ENCODE results near the gene CBX7. TPM values are rescaled to one million over a fixed set of nuclear protein-coding genes. Genes with fewer than 3 reads are reported as not detected.
"Not testable (repeated sequence)": the region's sequence is repeated elsewhere in the genome, so short reads cannot be mapped to it uniquely, and the experiment has no call there.

The CBX7 gene
- total RNA-seq, 1 donor from 2014 or later: 3.0 TPM

GRCh38 chr22:39174498-39175352 lies 22.2 kb upstream of the CBX7 start:
- peak; percentile 99 to 100 for DNase-seq (ENCODE audit: low read depth in 2 of 2)

GRCh38 chr22:39173787-39174497 lies 21.5 kb upstream of the CBX7 start:
- no peak for DNase-seq (ENCODE audit: low read depth in 2 of 2)

GRCh38 chr22:39173050-39173706 lies 20.7 kb upstream of the CBX7 start:
- no peak for DNase-seq (ENCODE audit: low read depth in 2 of 2)

DNA sequence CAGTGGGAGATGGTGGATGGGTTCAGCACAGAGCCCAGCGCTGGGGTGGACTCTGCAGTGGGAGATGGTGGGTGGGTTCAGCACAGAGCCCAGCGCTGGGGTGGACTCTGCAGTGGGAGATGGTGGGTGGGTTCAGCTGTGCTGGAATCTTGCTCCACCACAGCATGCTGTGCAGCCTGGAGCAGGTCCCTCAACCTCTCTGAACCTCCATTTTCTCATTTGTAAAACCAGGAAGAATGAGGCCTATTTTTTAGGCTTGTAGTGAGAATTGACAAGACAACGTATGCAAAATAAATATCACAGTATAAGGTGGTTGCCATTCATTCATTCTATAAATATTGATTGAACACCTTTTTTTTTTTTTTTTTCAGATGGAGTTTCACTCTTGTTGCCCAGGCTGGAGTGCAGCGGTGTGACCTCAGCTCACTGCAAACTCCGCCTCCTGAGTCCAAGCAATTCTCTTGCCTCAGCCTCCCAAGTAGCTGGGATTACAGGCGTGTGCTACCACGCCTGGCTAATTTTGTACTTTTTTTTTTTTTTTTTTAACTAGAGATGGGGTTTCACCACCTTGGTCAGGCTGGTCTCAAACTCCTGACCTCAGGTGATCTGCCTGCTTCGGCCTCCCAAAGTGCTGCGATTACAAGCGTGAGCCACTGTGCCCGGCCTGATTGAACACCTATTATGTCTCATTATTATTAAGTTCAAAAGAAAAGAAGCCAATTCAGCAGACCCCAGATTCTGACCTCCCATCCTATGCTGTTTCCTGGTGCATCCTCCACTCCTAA lies 20.0 kb upstream of the CBX7 start:
- DNase-seq (ENCODE audit: low read depth in 2 of 2): not testable (repeated sequence)

DNA sequence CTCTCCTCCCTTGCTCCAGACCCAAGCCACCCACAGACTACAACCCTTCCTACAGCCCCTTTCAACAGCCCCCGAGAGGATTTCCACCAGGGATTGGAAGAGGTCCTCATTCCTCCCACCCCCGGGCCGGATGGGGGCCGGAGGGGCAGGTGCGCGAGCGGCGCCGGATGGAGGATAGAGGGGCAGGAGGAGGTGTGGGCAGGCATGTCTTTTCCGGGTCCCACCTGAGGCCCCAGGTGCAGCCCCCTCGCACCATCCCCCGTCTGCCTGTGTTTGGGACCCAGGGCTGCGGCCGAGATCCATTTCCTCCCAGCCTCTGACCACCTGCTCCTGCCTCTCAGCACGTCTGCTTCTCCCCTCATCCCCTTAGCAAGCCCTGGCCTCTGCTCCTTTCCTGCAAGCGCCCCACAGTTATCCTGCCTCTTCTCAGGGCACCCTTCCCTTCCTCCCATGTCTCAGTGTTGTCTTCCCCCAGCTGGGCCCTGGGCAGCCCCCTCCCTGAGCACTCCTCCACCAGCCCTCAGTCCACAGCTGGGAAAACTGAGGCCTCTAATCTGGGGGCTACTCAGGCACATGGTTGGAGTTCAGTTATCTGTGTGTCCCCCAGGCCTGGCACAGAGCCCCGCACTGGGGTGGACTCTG lies 19.3 kb upstream of the CBX7 start:
- DNase-seq (ENCODE audit: low read depth in 2 of 2): no peak

GRCh38 chr22:39170825-39171622 lies 18.5 kb upstream of the CBX7 start:
- DNase-seq (ENCODE audit: low read depth in 2 of 2): peak; percentile 41 to 77

GRCh38 chr22:39169797-39170466 lies 17.5 kb upstream of the CBX7 start:
- no peak for DNase-seq (ENCODE audit: low read depth in 2 of 2)

DNA sequence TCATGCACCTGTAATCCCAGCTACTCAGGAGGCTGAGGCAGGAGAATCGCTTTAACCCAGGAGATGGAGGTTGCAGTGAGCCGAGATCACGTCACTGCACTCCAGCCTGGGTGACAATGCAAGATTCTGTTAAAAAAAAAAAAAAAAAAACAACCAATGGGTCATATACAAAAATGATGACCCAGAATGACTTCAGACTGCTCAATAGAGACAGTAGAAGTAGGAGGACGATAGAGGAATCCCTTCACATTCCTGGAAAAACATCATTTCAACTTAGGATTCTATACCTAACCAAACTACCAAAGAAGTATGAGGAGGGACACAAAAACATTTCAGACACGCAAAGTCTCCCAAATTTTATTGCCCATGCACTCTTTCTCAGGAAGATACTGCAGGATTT lies 14.1 kb upstream of the CBX7 start:
- no peak for DNase-seq (ENCODE audit: low read depth in 2 of 2)

- not testable (repeated sequence) for DNase-seq (ENCODE audit: low read depth in 2 of 2)
Observed at GRCh38 chr22:39156093-39156492, 3.6 kb upstream of the CBX7 start.

GRCh38 chr22:39155421-39155820 lies 2.9 kb upstream of the CBX7 start:
- no peak for DNase-seq (ENCODE audit: low read depth in 2 of 2)

DNA sequence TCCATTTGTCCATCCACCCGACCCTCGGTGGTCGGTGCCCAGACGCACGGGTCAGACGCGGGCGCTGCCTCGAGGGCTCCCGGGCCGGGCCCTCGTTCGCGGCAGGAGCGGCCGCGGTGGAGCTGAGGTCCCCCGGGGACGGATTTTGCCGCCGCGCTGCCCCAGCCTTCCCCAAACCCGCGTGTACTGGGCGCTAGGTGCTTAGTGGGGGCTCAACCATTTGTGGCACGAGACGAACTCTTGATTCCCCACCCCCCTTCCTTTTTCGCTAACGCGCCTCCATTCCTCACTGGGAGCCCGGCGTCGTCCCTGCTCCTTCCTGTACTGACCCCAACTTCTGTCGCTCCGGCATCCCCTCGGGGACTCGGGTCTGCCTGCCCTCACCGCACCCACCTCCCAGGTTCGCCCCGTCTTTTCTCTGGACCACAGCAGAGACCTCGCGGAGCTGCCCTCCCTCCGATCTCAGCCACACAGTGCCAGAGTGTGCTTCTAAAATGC lies 789 bp upstream of the CBX7 start:
- DNase-seq (ENCODE audit: low read depth in 2 of 2): no peak

DNA sequence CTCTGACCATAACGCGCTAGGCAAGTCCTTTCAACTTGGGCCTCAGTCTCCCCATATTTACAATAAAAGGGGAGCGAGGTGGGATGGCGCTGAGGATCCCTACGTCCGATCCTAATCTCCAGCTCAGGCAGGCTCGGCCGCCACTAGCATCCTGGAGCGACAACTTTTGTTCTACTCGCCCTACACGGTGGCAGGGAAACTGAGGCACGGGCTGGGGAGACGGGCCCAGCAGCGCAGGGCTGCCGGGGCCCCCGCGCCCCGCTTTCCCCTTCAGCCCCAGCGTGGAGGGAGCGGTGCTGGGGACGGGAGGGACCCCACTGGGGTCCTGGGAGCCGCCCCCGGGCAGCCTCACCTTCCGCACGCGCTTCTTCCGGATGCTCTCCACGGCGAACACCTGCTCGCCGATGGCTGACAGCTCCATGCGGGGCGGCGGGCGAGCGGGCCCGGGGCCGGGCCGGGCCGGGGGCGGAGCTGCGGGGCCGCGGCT lies 413 bp downstream of the CBX7 start:
- DNase-seq (ENCODE audit: low read depth in 2 of 2): no peak

DNA sequence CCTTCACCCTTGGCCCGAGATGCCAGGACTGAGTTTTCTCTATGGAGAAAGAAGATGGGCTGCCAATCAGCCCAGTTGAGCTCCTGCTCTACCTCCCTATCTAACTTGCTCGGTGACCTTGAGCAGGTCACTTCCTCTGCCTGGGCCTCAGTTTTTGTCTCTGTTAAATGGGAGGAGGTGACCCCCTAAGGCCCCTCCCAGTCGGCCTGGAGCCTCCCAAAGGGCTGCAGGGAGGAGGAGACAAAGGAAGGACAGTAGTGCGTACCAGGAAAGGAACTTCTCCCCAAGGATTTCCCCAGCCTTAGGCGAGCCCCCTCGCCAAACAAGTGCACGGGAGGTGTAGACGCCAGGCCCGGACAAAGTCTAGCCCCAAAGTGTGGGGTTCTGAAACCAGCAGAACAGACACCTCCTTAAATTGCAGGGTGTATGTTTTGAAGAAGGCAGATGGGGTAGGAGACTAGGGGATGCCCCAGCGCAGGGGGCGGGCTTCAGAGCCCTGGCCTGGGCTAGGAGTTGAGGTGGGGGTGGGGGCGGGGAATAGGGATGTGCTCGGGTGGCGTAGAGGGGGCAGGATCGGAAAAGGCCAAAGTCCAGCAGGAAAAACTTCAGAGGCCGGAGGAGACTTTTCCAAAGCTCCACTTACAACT lies 1.0 kb downstream of the CBX7 start:
- DNase-seq (ENCODE audit: low read depth in 2 of 2): no peak

- DNase-seq (ENCODE audit: low read depth in 2 of 2): no peak
Observed at GRCh38 chr22:39150848-39151215, 1.6 kb downstream of the CBX7 start.

- DNase-seq (ENCODE audit: low read depth in 2 of 2): no peak
Observed at GRCh38 chr22:39149915-39150847, 2.3 kb downstream of the CBX7 start.

DNA sequence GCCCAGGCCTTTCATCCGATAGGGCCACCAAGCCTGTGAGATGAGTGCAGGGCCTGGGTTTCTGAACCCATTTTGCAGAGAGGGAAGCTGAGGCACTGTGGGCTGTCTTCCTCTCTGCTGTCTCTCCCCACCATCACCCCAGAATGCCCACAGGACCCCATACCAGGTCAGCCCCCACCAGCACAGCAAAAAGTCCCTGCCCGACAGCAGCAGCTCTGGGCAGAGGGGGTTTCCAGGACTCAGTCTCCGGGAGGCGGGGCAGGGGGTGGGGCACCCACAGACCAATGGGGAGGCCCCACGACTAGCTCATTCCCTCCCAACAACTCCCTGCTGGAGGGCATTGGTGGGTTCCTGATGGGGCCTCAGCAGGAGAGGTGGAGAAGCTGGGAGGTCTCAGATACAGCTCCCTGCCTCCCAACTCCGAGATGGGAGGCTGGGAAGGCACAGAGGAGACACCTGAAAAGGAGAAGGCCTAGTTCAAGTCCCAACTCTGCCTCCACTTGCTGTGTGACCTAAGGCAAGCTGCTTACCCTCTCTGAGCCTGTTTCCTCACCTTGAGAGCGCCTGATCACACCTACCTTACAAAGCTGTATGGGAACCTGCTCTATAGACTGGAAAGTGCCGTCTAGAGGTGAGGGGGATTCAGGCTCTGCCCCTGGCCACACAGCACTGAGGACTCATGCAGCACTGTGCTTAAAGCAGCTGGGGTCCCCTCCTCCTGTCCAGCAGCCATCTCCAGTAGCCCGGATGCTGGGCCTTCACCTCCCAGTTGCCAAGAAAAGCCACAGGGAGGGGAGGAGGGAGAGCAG lies 3.5 kb downstream of the CBX7 start:
- DNase-seq (ENCODE audit: low read depth in 2 of 2): peak in 1 of 2 donors; percentile 75
